Stomach smooth muscle (tissue), 2 donors: ENCODE results near the gene NRAP.

Experiments used
- H3K27ac ChIP-seq: one replicate; pipeline ENCODE4 v1.7.0; 2013; ENCODE audit warnings: mild to moderate bottlenecking, low read length, inconsistent platforms
- H3K27me3 ChIP-seq, 2 donors: one replicate each; pipeline ENCODE4 v1.7.0; 2013; ENCODE audit warnings: low read length in 2 of 2; ENCODE audit not compliant: insufficient read depth in 2 of 2, control insufficient read depth in 1 of 2
- H3K36me3 ChIP-seq, 2 donors: one replicate each; pipeline ENCODE4 v1.7.0; 2013; ENCODE audit warnings: low read length in 2 of 2; ENCODE audit not compliant: control insufficient read depth in 2 of 2, insufficient read depth in 2 of 2
- H3K4me1 ChIP-seq: one replicate; pipeline ENCODE4 v1.7.0; 2013; ENCODE audit warnings: low read length; ENCODE audit not compliant: control insufficient read depth, insufficient read depth
- H3K4me3 ChIP-seq, 2 donors: one replicate each; pipeline ENCODE4 v1.7.0; 2013; ENCODE audit warnings: low read length in 2 of 2
- H3K9ac ChIP-seq, 2 donors: one replicate each; pipeline ENCODE4 v1.7.0; 2013; ENCODE audit warnings: low read length in 2 of 2, mild to moderate bottlenecking in 1 of 2
- H3K9me3 ChIP-seq, 2 donors: one replicate each; pipeline ENCODE4 v1.7.0; 2013; ENCODE audit warnings: low read length in 2 of 2; ENCODE audit not compliant: control insufficient read depth in 2 of 2
- donor health status: healthy.
- donor health status: Pancreatic carcinoma.

The NRAP gene

GRCh38 chr10:113550365-113550764 is 113.5 kb downstream of the NRAP start:
- Histone ChIP-seq H3K4me1 (no peaks in the 10 kb centered on the region), H3K4me3 (no peak overlapping the region), H3K36me3 (no peaks in the 10 kb centered on the region), H3K9ac (no peak overlapping the region), H3K9me3 (no peaks in the 10 kb centered on the region), H3K27me3 (no peaks in the 10 kb centered on the region), H3K27ac (no peak overlapping the region)

GRCh38 chr10:113549856-113550255 is 114.0 kb downstream of the NRAP start:
- H3K36me3 ChIP-seq = no peaks in the 10 kb centered on the region
- H3K27ac ChIP-seq = no peak overlapping the region
- H3K4me3 ChIP-seq = no peak overlapping the region
- H3K9ac ChIP-seq = no peak overlapping the region
- no peaks in the 10 kb centered on the region for H3K4me1 ChIP-seq
- no peaks in the 10 kb centered on the region for H3K9me3 ChIP-seq
- no peaks in the 10 kb centered on the region for H3K27me3 ChIP-seq

GRCh38 chr10:113547426-113547825 is 116.4 kb downstream of the NRAP start:
- Histone ChIP-seq H3K9ac (no peak overlapping the region), H3K27me3 (no peaks in the 10 kb centered on the region), H3K27ac (no peak overlapping the region), H3K4me1 (no peaks in the 10 kb centered on the region), H3K36me3 (no peaks in the 10 kb centered on the region), H3K4me3 (no peak overlapping the region), H3K9me3 (no peaks in the 10 kb centered on the region)

GRCh38 chr10:113544392-113544791 is 119.4 kb downstream of the NRAP start:
- H3K4me1 ChIP-seq = no peaks in the 10 kb centered on the region
- no peaks in the 10 kb centered on the region for H3K27me3 ChIP-seq
- H3K36me3 ChIP-seq = no peaks in the 10 kb centered on the region
- no peak overlapping the region for H3K27ac ChIP-seq
- no peaks in the 10 kb centered on the region for H3K9me3 ChIP-seq
- H3K9ac ChIP-seq = no peak overlapping the region
- H3K4me3 ChIP-seq = no peak overlapping the region

- no peak overlapping the region for H3K4me3 ChIP-seq
- H3K27me3 ChIP-seq = no peaks in the 10 kb centered on the region
- no peak overlapping the region for H3K27ac ChIP-seq
- H3K36me3 ChIP-seq = no peaks in the 10 kb centered on the region
- no peak overlapping the region for H3K9ac ChIP-seq
- no peaks in the 10 kb centered on the region for H3K4me1 ChIP-seq
- H3K9me3 ChIP-seq = no peaks in the 10 kb centered on the region
These were observed 120.5 kb downstream of the NRAP start for GRCh38 chr10:113543107-113543955.

- H3K4me3 ChIP-seq = no peak overlapping the region
- no peak overlapping the region for H3K9ac ChIP-seq
- H3K27ac ChIP-seq = no peak overlapping the region
- H3K4me1 ChIP-seq = no peaks in the 10 kb centered on the region
- no peaks in the 10 kb centered on the region for H3K36me3 ChIP-seq
- H3K27me3 ChIP-seq = no peaks in the 10 kb centered on the region
- no peaks in the 10 kb centered on the region for H3K9me3 ChIP-seq
These were observed 122.3 kb downstream of the NRAP start for GRCh38 chr10:113541549-113541927.

- Histone ChIP-seq H3K9ac (no peak overlapping the region), H3K9me3 (no peaks in the 10 kb centered on the region), H3K4me1 (no peaks in the 10 kb centered on the region), H3K4me3 (no peak overlapping the region), H3K27ac (no peak overlapping the region), H3K36me3 (no peaks in the 10 kb centered on the region), H3K27me3 (no peaks in the 10 kb centered on the region)
These were observed 122.8 kb downstream of the NRAP start for GRCh38 chr10:113540845-113541548.

GRCh38 chr10:113539789-113540188 is 124.1 kb downstream of the NRAP start:
- Histone ChIP-seq H3K27me3 (no peaks in the 10 kb centered on the region), H3K4me3 (no peak overlapping the region), H3K9me3 (no peaks in the 10 kb centered on the region), H3K27ac (no peak overlapping the region), H3K9ac (no peak overlapping the region), H3K36me3 (no peaks in the 10 kb centered on the region), H3K4me1 (no peaks in the 10 kb centered on the region)
